ENCODE data around the gene TH. TPM values are rescaled to one million over a fixed set of nuclear protein-coding genes. Genes with fewer than 3 reads are reported as not detected.
A peak's percentile ranks its signal among the peaks of the same experiment; 100 is the strongest.
"Not testable (repeated sequence)": the region's sequence is repeated elsewhere in the genome, so short reads cannot be mapped to it uniquely, and the experiment has no call there.

Gene TH
- total RNA-seq, 6 donors from 2014 or later = not detected

DNA sequence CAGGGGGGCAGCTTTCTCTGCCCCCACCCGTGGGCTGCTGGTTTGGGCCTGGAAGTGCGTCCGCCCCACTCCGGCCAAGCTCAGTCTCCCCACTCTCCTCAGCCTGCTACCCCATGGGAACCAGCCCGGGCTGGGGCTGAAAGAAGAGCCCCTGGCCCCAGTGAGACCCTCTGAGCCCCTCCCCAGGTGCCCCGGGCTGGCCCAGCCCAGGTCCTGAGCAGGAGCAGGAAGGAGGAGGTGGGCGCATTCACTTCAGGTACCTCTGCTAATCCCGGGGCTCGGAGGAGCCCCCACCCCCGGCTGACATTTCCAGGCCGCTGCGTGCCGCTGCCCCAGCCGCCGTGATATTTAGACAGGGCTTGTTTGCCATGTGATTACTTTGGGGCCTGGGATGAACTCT is 8.7 kb upstream of the TH start:
- DNase-seq = peak in 1 of 2 donors; percentile 67
- 70 to 77% methylated on average over 9 to 14 of the region's 15 CpGs for WGBS, 2 donors

GRCh38 chr11:2179516-2179915 is 7.9 kb upstream of the TH start:
- TF ChIP-seq EP300 (IDR thresholded peaks at IDR 0.05) = no peak
- TF ChIP-seq POLR2A (IDR thresholded peaks at IDR 0.05) = no peak
- no peak for TF ChIP-seq POLR2AphosphoS5 (IDR thresholded peaks at IDR 0.05)
- TF ChIP-seq CTCF (IDR thresholded peaks at IDR 0.05) = no peak
- no peak overlapping the region for H3K4me3 ChIP-seq
- H3K27me3 ChIP-seq = no peaks in the 10 kb centered on the region
- WGBS, 2 donors = 79 to 90% methylated on average over 7 to 9 of the region's 10 CpGs
- no peak overlapping the region for H3K27ac ChIP-seq
- peak in 1 of 2 donors; percentile 75 for DNase-seq
- H3K4me1 ChIP-seq = no peaks in the 10 kb centered on the region
- H3K36me3 ChIP-seq = no peaks in the 10 kb centered on the region
- ATAC-seq (ENCODE audit: low FRiP score in 2 of 2) = no peak
- no peaks in the 10 kb centered on the region for H3K9me3 ChIP-seq

More for the DNA sequence above, 8.7 kb upstream of the TH start:
- H3K27me3 ChIP-seq = no peaks in the 10 kb centered on the region
- no peaks in the 10 kb centered on the region for H3K9me3 ChIP-seq
- no peak for TF ChIP-seq CTCF (IDR thresholded peaks at IDR 0.05)
- no peak for TF ChIP-seq POLR2AphosphoS5 (IDR thresholded peaks at IDR 0.05)
- TF ChIP-seq EP300 (IDR thresholded peaks at IDR 0.05) = no peak
- no peak for TF ChIP-seq POLR2A (IDR thresholded peaks at IDR 0.05)
- no peak overlapping the region for H3K4me3 ChIP-seq
- no peak for ATAC-seq (ENCODE audit: low FRiP score in 2 of 2)
- no peaks in the 10 kb centered on the region for H3K36me3 ChIP-seq
- no peaks in the 10 kb centered on the region for H3K4me1 ChIP-seq
- no peak overlapping the region for H3K27ac ChIP-seq

DNA sequence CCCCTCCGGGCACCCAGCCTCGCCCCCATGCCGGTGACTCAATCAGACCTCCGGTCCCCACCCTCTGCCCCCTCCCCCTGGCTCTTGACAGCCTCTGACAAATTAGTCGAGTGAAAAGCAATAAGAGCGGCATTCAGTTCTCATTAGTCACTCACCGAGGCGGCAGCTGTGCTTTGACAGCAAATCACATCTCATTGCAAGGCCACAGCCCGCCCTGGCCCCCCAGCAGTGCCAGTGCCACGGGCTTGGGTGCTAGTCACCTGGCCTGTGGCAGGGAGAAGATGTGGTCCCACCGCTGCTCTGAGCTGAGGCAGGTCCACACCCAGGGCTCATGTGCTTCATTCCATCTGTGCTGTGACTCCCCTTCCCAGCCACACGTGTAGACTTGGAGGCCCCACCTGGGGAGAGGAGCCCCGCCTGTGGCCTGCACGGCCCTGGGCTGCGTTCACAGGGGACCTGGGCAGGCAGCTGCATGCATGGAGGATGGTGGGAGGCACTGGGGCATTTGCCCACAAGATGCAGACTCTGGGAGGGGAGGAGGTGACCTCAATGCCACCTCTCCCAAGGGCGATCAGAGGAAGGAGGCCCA is 7.4 kb upstream of the TH start:
- H3K9me3 ChIP-seq = no peaks in the 10 kb centered on the region
- no peaks in the 10 kb centered on the region for H3K4me1 ChIP-seq
- no peak overlapping the region for H3K4me3 ChIP-seq
- ATAC-seq (ENCODE audit: low FRiP score in 2 of 2) = no peak
- TF ChIP-seq POLR2A (IDR thresholded peaks at IDR 0.05) (no peak), CTCF (IDR thresholded peaks at IDR 0.05) (no peak), POLR2AphosphoS5 (IDR thresholded peaks at IDR 0.05) (no peak), EP300 (IDR thresholded peaks at IDR 0.05) (no peak)
- peak in 1 of 2 donors; percentile 71 for DNase-seq
- H3K27ac ChIP-seq = no peak overlapping the region
- H3K27me3 ChIP-seq = no peaks in the 10 kb centered on the region
- 57 to 63% methylated on average over 14 to 16 of the region's 16 CpGs for WGBS, 2 donors
- no peaks in the 10 kb centered on the region for H3K36me3 ChIP-seq

DNA sequence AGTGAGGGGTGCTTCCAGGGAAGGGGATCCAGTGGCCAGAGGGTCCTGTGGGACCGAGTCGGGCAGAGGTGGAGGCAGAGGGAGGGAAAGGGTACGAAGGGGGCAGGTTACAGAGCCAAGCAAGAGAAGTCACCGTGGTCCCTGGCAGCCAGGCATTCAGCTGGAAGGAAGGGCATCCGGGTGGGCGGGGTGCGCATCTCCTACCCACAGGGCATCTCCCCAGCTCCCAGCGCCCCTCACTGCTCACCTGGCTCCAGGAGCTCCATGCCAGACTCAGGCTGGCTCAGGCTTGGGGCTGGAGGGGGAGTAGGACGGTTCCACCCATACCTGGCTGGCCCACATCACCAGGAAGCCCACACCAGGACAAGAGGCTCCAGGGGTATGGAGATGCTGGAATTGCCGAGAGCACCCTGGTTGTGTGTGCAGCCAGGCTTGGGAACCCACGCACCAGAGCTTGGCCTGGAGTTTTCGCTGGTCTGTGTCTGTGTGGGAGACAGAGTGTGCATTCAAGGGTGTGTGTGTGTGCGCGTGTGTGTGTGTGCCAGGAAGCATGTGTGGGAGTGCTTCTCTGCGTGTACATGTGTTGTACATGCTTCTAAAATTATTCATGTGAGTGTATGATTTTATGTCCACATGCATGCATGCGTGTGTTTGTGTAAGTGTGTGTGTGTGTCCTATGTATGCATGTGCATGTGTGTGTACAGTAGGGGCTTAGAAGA is 6.6 kb upstream of the TH start:
- not testable (repeated sequence) for ATAC-seq (ENCODE audit: low FRiP score in 2 of 2)
- 82 to 89% methylated on average over 8 to 15 of the region's 16 CpGs for WGBS, 2 donors

DNA sequence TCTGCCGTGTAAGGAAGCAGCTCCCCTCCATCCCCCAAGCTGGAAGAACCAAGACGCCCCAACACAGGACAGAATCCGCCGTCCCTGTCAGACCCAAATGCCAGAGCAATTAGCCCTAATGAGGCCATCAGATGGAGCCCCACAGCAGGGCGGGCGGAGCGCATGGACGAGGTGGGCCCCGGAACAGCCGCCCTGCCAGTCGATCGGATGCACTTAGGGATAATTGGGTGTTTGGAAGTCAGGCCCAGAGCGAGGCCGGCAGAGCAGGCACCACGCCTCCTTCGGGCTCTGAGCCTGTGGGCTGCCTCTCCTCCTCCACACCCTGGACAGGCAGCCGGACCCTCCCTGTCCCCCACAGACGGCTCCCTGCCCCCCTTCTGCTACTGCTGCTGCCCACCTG is 5.5 kb upstream of the TH start:
- no peak for TF ChIP-seq CTCF (IDR thresholded peaks at IDR 0.05)
- TF ChIP-seq POLR2A (IDR thresholded peaks at IDR 0.05) = no peak
- no peak for TF ChIP-seq POLR2AphosphoS5 (IDR thresholded peaks at IDR 0.05)
- no peak for TF ChIP-seq EP300 (IDR thresholded peaks at IDR 0.05)
- no peaks in the 10 kb centered on the region for H3K9me3 ChIP-seq
- no peak for ATAC-seq (ENCODE audit: low FRiP score in 2 of 2)
- H3K27me3 ChIP-seq = no peaks in the 10 kb centered on the region
- WGBS, 2 donors = 66 to 73% methylated on average over 10 to 18 of the region's 18 CpGs
- peak in 1 of 2 donors; percentile 76 for DNase-seq
- H3K4me1 ChIP-seq = no peaks in the 10 kb centered on the region
- no peaks in the 10 kb centered on the region for H3K36me3 ChIP-seq
- H3K4me3 ChIP-seq = no peak overlapping the region
- no peak overlapping the region for H3K27ac ChIP-seq

More for the DNA sequence above, 6.6 kb upstream of the TH start:
- H3K27ac ChIP-seq, H3K4me1 ChIP-seq, H3K27me3 ChIP-seq, H3K9me3 ChIP-seq, H3K4me3 ChIP-seq, H3K36me3 ChIP-seq: not testable (repeated sequence)
- DNase-seq = peak in 1 of 2 donors; percentile 52

All from upper lobe of left lung (tissue), 6 donors.